ENCODE results near the gene PAGR1. TPM values are rescaled to one million over a fixed set of nuclear protein-coding genes. Genes with fewer than 3 reads are reported as not detected.
A peak's percentile ranks its signal among the peaks of the same experiment; 100 is the strongest.

The PAGR1 gene
- total and polyA plus RNA-seq, 2 of the 13 experiments (the other 11 are each of a cell fraction or from before 2014, with no cell fraction given) = 9.8 to 66.4 TPM

DNA sequence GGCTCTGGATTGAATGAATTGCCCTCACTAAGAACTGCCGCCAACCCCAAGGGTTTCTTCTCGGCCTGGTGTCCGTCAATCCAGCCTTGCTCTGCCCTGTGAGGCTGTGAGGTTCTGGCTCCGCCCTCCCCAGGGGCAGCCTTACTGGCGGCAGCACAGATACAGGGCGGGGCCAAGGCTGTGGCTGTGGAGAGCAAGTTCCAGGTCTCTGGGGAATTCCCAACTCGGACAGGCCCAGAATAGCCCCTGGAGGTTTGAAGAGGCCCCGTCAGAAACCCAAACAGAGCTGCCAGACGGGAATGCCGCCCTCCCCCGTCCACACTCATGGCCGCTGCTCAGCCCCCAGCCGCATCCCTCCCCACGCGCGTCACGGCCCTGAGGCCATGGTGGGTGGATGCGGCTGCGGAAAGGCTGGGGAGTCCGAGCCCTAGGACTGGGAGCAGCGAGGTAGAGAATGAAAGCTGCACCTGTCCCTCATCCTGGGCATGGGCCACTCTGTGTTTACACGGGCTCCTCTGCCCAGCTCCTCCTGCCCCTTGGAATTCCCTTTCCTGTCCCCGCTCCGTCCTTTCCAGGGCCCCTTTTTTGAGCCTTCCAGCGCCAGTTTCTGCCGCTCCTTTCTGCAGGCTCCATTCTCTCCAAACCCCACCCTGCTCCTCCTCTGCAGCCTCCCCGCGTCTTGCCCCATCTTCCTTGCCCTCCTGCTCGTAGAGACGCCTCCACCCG lies 4.6 kb upstream of the PAGR1 start (continued):
- TF ChIP-seq ZNF784 (CRISPR knock-in tag; IDR thresholded peaks at IDR 0.05; ENCODE audit: borderline replicate concordance) = peak; percentile 22; the same call in 1 of the 2 replicates
- TF ChIP-seq ZNF766 (CRISPR knock-in tag; IDR thresholded peaks at IDR 0.05; ENCODE audit: borderline replicate concordance) = no peak
- TF ChIP-seq RBFOX2 (IDR thresholded peaks at IDR 0.05; ENCODE audit: low read depth, low read length) = peak; percentile 89
- no peak; the same call in 1 of the 2 replicates for TF ChIP-seq FOXO1 (CRISPR knock-in tag; IDR thresholded peaks at IDR 0.05)
- TF ChIP-seq, protein P1, sequence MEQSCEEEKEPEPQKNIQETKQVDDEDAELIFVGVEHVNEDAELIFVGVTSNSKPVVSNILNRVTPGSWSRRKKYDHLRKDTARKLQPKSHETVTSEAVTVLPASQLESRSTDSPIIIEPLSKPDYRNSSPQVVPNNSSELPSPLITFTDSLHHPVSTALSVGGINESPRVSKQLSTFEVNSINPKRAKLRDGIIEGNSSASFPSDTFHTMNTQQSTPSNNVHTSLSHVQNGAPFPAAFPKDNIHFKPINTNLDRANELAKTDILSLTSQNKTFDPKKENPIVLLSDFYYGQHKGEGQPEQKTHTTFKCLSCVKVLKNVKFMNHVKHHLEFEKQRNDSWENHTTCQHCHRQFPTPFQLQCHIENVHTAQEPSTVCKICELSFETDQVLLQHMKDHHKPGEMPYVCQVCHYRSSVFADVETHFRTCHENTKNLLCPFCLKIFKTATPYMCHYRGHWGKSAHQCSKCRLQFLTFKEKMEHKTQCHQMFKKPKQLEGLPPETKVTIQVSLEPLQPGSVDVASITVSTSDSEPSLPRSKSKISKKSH (CRISPR knock-in tag; IDR thresholded peaks at IDR 0.05; ENCODE audit: borderline replicate concordance) = no peak
- TF ChIP-seq DNMT1 (CRISPR knock-in tag; IDR thresholded peaks at IDR 0.05) = 0 out of 2 replicates have a peak, but pooled peaks have one; percentile 36
- no peak for TF ChIP-seq EEA1 (CRISPR knock-in tag; IDR thresholded peaks at IDR 0.05; ENCODE audit: borderline replicate concordance)
- TF ChIP-seq ZNF891 (CRISPR knock-in tag; IDR thresholded peaks at IDR 0.05) = peak; percentile 14; the same call in 1 of the 2 replicates
- no peak; the same call in 1 of the 2 replicates for TF ChIP-seq ZMAT3 (CRISPR knock-in tag; conservative IDR thresholded peaks at IDR 0.05)
- no peak for TF ChIP-seq ZMAT5 (CRISPR knock-in tag; IDR thresholded peaks at IDR 0.05; ENCODE audit: borderline replicate concordance, low read depth)
- no peak; the same call in 1 of the 2 replicates for TF ChIP-seq ZNF605 (CRISPR knock-in tag; IDR thresholded peaks at IDR 0.05)
- no peak for TF ChIP-seq HES4 (CRISPR knock-in tag; IDR thresholded peaks at IDR 0.05; ENCODE audit: borderline replicate concordance)
- TF ChIP-seq FOSL1 (CRISPR knock-in tag; IDR thresholded peaks at IDR 0.05; ENCODE audit: borderline replicate concordance) = no peak
- TF ChIP-seq, protein P2, sequence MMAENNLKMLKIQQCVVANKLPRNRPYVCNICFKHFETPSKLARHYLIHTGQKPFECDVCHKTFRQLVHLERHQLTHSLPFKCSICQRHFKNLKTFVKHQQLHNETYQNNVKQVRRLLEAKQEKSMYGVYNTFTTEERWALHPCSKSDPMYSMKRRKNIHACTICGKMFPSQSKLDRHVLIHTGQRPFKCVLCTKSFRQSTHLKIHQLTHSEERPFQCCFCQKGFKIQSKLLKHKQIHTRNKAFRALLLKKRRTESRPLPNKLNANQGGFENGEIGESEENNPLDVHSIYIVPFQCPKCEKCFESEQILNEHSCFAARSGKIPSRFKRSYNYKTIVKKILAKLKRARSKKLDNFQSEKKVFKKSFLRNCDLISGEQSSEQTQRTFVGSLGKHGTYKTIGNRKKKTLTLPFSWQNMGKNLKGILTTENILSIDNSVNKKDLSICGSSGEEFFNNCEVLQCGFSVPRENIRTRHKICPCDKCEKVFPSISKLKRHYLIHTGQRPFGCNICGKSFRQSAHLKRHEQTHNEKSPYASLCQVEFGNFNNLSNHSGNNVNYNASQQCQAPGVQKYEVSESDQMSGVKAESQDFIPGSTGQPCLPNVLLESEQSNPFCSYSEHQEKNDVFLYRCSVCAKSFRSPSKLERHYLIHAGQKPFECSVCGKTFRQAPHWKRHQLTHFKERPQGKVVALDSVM (CRISPR knock-in tag; IDR thresholded peaks at IDR 0.05) = peak; percentile 56
- no peak for TF ChIP-seq SRF (IDR thresholded peaks at IDR 0.05; ENCODE audit: low read depth, low read length)
- TF ChIP-seq FIP1L1 (IDR thresholded peaks at IDR 0.05; ENCODE audit: borderline replicate concordance, insufficient read depth, low read depth, low read length) = peak; percentile 95; the same call in 1 of the 2 replicates
- TF ChIP-seq THAP11 (CRISPR knock-in tag; IDR thresholded peaks at IDR 0.05) = no peak
- no peak; the same call in 1 of the 2 replicates for TF ChIP-seq ZNF772 (CRISPR knock-in tag; IDR thresholded peaks at IDR 0.05)
- TF ChIP-seq RFX1 (IDR thresholded peaks at IDR 0.05) = no peak
- no peak for TF ChIP-seq ISX (CRISPR knock-in tag; conservative IDR thresholded peaks at IDR 0.05)
- peak; percentile 53; the same call in 1 of the 2 replicates for TF ChIP-seq BORCS8-MEF2B (CRISPR knock-in tag; IDR thresholded peaks at IDR 0.05)
- 0 out of 2 replicates have a peak, but pooled peaks have one; percentile 3 for TF ChIP-seq ZNF224 (CRISPR knock-in tag; IDR thresholded peaks at IDR 0.05)
- TF ChIP-seq, protein P3, sequence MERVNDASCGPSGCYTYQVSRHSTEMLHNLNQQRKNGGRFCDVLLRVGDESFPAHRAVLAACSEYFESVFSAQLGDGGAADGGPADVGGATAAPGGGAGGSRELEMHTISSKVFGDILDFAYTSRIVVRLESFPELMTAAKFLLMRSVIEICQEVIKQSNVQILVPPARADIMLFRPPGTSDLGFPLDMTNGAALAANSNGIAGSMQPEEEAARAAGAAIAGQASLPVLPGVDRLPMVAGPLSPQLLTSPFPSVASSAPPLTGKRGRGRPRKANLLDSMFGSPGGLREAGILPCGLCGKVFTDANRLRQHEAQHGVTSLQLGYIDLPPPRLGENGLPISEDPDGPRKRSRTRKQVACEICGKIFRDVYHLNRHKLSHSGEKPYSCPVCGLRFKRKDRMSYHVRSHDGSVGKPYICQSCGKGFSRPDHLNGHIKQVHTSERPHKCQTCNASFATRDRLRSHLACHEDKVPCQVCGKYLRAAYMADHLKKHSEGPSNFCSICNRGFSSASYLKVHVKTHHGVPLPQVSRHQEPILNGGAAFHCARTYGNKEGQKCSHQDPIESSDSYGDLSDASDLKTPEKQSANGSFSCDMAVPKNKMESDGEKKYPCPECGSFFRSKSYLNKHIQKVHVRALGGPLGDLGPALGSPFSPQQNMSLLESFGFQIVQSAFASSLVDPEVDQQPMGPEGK (CRISPR knock-in tag; IDR thresholded peaks at IDR 0.05) = peak; percentile 73

All from HepG2 (cell line).